Erythroblast (primary cell): ENCODE results near the gene FLT3LG.

Experiments
- GATA1 ChIP-seq: IDR thresholded peaks from 2 replicates; pipeline ENCODE4 v1.6.1; 2011; ENCODE audit warnings: low read depth, mild to moderate bottlenecking, control low read depth, low read length, moderate library complexity
- POLR2A ChIP-seq: IDR thresholded peaks from 2 replicates; pipeline ENCODE4 v1.6.1; 2011; ENCODE audit warnings: mild to moderate bottlenecking, low read length

GRCh38 chr19:49441960-49442350, 32.1 kb upstream of the FLT3LG start:
- TF ChIP-seq POLR2A (no peak), GATA1 (no peak)
